GM12864 (cell line): ENCODE measurements around the gene ZPR1.

Source experiments
- DNase-seq: peaks from one replicate; pipeline ENCODE4 v3.0.0-alpha.2; 2011; ENCODE audit warnings: low read depth
- H3K4me3 ChIP-seq: 2 replicates; pipeline ENCODE4 v1.5.1; 2011; ENCODE audit warnings: mild to moderate bottlenecking, low read depth, low read length, control low read depth
- CTCF ChIP-seq: IDR thresholded peaks from 2 replicates; pipeline ENCODE4 v1.5.1; 2011; ENCODE audit warnings: low read depth, mild to moderate bottlenecking, moderate library complexity, low read length, control low read depth, inconsistent platforms; ENCODE audit errors: missing control alignments

Gene ZPR1

DNA sequence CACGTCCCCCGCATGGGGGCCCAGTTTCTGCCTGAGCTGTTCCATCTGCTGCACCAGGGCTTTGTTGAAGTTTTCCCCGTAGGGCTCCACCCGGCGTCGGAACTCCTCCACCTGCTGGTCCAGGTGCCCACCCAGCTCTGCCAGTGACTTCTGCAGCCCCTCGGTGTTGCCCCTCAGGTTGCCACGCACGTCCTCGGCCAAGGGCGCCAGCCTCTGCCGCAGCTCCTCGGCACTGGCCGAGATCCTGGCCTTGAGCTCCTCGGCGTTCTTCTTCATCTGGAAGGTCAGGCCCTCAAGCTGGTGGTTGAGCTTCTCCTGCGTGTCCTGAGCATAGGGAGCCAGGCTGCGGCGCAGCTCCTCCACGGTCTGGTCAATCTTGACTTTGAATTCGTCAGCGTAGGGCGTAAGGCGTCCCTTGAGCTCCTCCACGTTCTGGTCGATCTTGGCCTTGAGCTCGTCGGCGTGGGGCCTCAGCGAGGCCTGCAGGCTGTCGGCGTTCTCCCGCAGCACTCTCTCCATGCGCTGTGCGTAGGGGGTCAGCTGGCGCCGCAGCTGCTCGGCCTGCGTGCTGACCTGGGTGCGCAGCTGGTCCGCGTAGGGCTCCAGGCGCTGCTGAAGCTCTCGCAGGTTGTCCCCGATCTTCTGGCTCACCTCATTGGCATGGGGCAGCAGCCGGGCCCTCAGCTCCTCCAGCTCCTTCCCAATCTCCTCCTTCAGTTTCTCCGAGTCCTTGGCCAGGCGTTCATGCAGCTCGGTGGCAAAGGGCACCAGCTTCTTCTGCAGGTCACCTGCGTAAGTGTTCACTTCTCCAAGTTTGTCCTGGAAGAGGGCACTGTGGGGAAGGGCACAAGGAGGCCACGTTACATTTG lies 33.5 kb upstream of the ZPR1 start:
- no peak for TF ChIP-seq CTCF
- DNase-seq: no peak
- H3K4me3 ChIP-seq: no peak overlapping the region

DNA sequence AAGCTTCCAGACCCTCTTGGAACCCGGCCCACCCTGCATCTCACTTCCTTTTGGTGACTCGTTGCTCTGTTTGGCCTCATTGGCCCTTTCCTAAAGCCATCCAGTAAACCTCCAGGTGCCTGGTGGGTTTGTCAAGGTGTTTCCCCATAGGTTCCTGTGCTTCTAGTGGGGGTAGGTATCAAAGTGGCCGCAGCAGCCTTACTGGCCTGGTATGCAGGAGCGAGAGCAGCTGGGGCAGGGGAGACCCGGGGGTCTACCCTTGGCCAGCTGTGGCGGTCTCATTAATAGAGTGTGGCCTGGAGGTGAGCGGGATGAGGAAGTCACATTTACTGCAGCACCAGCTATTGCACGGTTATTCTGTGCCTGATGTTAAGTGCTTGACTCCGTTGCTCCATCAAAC lies 31.2 kb upstream of the ZPR1 start:
- no peak for DNase-seq
- no peak overlapping the region for H3K4me3 ChIP-seq

DNA sequence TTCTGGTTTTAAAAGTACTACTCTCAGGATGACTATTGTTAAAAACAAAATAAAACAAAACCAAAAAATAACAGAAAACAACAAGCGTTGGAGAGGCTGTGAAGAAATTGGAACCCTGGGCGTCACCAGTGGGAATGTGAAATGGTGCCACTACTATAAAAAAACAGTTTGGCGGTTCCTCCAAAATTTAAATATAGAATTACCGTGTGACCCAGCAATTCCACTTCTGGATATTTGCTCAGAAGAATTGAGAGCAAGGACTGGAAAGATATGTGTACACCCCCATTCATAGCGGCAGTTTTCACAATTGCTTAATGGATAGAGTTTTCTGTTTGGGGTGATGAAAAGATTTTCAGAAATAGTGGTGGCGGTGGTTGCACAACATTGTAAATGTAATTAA lies 26.7 kb upstream of the ZPR1 start:
- no peak overlapping the region for H3K4me3 ChIP-seq
- DNase-seq: no peak
- TF ChIP-seq CTCF: no peak

More for the DNA sequence above, 31.2 kb upstream of the ZPR1 start:
- no peak for TF ChIP-seq CTCF

DNA sequence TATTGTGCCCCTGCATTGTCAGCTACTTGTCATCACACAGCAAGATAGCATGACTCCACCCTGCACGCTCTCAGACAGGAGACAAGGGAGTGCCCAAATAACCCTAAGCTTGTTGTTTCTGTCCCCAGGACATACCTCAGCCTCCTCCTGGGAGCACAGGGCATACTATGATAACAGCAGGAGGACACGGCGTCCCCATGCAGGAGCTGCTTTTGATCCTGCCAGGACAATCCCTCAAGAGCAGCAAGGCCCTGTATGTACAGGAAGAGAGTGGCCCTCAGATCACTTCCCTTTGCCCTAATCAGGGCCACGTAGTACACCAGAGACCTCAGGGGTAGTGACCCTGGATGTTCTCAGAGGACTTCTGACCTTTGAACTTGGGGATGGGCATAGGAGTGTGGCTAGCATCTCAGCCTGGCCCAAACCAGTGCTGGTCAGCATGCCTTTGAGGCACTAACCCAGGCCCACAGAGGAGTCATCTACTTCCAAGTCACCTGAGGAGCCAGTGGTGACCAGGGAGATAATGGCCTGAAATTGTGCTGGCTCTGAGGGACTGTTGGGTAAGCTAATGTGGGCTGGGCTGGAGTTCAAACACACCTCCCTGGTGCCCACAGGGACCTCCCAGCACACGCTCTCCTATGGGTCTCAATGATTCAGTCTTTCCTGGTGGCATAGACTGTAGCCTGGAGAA lies 26.1 kb upstream of the ZPR1 start:
- DNase-seq: no peak
- TF ChIP-seq CTCF: no peak
- H3K4me3 ChIP-seq: no peak overlapping the region

DNA sequence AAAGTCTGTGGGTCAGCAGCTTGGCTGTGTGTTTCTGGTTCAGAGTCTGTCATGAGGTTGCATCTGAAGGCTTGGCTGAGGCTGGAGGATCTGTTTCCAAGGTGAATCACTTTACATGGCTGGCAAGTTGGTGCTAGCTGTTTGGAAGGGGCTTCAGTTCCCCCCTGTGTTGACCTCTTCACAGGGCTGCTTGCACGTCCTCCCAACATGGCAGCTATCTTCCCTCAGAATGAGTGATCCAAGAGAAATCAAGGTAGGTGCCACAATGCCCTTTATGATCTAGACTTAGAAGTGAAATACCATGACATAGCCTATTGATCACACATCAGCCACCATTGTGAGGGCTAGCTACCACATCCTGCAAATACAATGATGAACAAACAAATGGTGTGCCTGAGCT lies 25.3 kb upstream of the ZPR1 start:
- TF ChIP-seq CTCF: no peak
- no peak for DNase-seq
- H3K4me3 ChIP-seq: no peak overlapping the region

DNA sequence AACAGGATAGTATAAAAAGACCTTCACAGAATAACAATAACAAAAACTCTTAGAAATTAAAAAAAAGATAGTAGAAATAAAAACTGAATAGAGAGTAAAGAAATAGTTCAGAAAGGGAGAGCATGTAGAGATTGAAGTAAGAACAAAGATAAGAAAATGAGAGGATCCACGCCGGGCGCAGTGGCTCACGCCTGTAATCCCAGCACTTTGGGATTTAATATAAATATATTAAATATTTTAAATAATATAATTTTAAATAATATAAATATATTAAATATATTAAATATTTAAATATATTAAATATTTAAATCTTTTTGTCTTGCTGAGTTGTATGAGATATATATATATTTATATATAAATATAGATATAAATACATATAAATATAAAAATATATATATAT lies 24.3 kb upstream of the ZPR1 start:
- DNase-seq: no peak
- no peak for TF ChIP-seq CTCF
- H3K4me3 ChIP-seq: no peak overlapping the region
